ENCODE measurements around the gene LIN52.

The LIN52 gene, protein sequence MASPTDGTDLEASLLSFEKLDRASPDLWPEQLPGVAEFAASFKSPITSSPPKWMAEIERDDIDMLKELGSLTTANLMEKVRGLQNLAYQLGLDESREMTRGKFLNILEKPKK

DNA sequence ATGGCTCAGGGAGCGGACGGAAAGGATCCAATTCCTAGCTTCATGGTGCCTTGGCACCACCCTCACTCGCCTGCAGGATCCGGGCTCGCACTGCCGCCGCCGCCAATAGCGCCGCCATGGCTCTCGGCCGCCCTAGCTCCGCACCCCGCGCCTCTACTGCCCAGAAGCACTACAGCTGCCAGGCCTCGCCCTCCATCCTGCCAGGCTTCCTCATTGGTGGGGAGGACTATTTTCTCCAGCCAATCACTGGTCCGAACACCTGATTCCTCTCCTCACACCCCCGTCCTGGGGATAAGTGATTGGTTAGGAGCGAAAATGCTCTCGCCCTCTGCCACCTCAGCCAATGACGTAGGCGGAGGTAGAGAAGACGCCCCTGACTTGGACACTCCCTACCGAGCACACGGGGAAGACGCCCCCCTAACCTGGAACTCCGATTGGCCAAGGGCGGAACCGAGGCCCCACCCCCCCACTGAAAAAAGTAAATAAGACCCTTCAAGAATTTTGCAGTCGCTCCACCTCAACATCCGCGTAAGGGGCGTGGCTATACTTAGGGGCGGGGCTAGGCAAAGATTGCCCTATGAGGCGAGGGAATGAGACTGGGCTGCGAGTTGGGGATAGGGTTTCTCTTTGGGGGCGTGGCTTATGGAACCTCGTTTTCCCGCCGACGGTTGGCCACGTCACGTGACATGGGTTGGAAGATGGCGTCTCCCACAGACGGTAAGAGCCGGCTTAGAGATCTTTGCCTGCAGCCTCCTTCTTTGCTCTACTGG is at the start of gene LIN52, which contains the start of gene ALDH6A1:
LIN52 (plus strand) TSS at position 680 of the 770 bp plus-strand sequence; CDS start at position 699, 19 bp downstream.
ALDH6A1 (minus strand) TSS at position 177 of the 770 bp plus-strand sequence; CDS start at position 118, 59 bp downstream.
- Mint-ChIP-seq H3K27me3 (ENCODE audit: low read depth) (no peaks in the 10 kb centered on the region), H3K27ac (peak within 1 kb of the TSS; percentile 59 to 97 (median 75)), H3K4me1 (peaks cover 16% of the 10 kb centered on the region), H3K36me3 (ENCODE audit: low read depth) (no peaks in the 10 kb centered on the region), H3K9me3 (no peaks in the 10 kb centered on the region), H3K4me3 (peak within 1 kb of the TSS; percentile 93 to 97 (median 95))
- TF ChIP-seq, protein P1, sequence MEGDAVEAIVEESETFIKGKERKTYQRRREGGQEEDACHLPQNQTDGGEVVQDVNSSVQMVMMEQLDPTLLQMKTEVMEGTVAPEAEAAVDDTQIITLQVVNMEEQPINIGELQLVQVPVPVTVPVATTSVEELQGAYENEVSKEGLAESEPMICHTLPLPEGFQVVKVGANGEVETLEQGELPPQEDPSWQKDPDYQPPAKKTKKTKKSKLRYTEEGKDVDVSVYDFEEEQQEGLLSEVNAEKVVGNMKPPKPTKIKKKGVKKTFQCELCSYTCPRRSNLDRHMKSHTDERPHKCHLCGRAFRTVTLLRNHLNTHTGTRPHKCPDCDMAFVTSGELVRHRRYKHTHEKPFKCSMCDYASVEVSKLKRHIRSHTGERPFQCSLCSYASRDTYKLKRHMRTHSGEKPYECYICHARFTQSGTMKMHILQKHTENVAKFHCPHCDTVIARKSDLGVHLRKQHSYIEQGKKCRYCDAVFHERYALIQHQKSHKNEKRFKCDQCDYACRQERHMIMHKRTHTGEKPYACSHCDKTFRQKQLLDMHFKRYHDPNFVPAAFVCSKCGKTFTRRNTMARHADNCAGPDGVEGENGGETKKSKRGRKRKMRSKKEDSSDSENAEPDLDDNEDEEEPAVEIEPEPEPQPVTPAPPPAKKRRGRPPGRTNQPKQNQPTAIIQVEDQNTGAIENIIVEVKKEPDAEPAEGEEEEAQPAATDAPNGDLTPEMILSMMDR (IDR thresholded peaks at IDR 0.05; ENCODE audit: unreplicated experiment in 3 of 3) = no peak

DNA sequence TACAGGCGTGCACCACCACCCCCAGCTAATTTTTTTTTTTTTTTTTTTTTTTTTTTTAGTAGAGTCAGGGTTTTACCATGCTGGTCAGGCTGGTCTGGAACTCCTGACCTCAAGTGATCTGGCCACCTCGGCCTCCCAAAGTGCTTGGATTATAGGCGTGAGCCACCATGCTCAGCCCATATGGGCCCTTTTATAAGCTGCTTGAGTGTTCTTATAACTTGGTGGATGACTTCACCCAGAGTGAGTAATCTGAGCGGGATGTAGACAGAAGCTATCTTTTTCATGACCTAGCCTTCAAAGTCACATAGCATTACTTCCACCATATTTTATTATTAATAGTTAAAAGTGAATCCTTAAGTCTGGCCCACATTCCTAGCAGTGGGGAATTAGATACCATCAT is 49.2 kb upstream of the LIN52 start:
- no peak overlapping the region for H3K27ac Mint-ChIP-seq

DNA sequence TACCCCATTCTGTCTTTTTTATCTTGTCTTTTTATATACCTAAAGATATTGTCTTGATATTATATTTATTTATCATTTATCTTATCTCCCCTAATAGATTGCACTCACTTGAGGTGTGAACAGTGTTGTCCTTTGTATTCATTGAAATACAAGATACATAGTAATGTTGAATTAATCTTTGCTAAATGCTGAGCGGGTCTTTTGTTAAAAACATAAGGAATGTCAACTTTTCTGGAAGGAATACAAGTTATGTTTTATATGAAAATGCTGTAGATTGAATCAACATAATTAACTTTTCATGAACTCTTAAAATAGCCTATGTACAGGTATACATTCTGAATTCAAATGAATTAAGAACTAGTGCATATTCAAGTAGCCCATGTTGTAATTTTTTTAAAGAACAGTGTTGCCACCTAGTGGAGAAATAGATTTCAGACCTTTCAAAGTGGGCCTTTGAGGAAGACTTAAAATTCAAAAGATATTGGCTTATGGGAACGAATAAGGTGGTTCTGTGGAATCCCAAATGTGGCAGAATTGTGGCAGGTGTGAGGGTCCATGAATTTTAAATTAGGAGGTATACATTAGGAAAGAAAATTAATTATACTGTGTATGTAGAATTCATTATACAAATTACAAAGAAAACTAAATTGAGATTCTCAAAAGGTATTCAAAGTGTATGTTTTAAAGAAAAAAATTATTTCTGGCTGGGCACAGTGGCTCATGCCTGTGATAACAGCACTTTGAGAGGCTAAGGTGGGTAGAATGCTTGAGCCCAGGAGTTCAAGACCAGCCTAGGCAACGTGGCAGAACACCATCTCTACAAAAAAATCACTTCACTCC is 46.5 kb upstream of the LIN52 start:
- TF ChIP-seq, protein P1 (IDR thresholded peaks at IDR 0.05; ENCODE audit: unreplicated experiment in 3 of 3) = peak; percentile 64 to 73 (median 66)
- peaks cover 5% of the 10 kb centered on the region for H3K36me3 Mint-ChIP-seq (ENCODE audit: low read depth)
- no peaks in the 10 kb centered on the region for H3K4me1 Mint-ChIP-seq
- H3K4me3 Mint-ChIP-seq = no peak overlapping the region
- no peaks in the 10 kb centered on the region for H3K27me3 Mint-ChIP-seq (ENCODE audit: low read depth)
- no peak overlapping the region for H3K27ac Mint-ChIP-seq
- no peaks in the 10 kb centered on the region for H3K9me3 Mint-ChIP-seq

More for the DNA sequence above, 49.2 kb upstream of the LIN52 start:
- Mint-ChIP-seq H3K36me3 (ENCODE audit: low read depth) (peaks cover 8% of the 10 kb centered on the region), H3K27me3 (ENCODE audit: low read depth) (no peaks in the 10 kb centered on the region), H3K4me3 (no peak overlapping the region), H3K9me3 (no peaks in the 10 kb centered on the region), H3K4me1 (no peaks in the 10 kb centered on the region)
- TF ChIP-seq, protein P1 (IDR thresholded peaks at IDR 0.05; ENCODE audit: unreplicated experiment in 3 of 3) = no peak

DNA sequence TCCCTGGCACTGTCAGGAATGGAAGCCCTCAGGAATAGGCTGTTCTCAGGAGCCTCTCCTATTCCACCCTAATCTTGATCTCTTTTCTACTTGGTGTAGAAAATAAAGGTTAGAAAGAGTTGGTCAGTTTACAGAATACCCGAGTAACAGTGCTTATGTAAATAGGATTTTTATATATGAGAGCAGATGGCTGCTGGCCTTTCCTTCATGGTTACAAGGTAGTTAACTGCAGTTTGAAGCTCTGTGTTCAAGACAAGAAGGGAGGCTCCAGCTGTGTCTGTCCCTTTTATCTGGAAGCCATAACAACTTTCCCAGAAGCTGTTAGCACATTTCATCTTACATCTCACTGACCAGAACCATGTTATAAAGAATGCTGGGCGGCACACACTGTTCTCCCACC is 42.5 kb upstream of the LIN52 start:
- no peak overlapping the region for H3K4me3 Mint-ChIP-seq
- H3K36me3 Mint-ChIP-seq (ENCODE audit: low read depth) = peaks cover 9% of the 10 kb centered on the region
- no peaks in the 10 kb centered on the region for H3K27me3 Mint-ChIP-seq (ENCODE audit: low read depth)
- no peaks in the 10 kb centered on the region for H3K4me1 Mint-ChIP-seq
- no peaks in the 10 kb centered on the region for H3K9me3 Mint-ChIP-seq
- no peak overlapping the region for H3K27ac Mint-ChIP-seq
- TF ChIP-seq, protein P1 (IDR thresholded peaks at IDR 0.05; ENCODE audit: unreplicated experiment in 3 of 3) = no peak

DNA sequence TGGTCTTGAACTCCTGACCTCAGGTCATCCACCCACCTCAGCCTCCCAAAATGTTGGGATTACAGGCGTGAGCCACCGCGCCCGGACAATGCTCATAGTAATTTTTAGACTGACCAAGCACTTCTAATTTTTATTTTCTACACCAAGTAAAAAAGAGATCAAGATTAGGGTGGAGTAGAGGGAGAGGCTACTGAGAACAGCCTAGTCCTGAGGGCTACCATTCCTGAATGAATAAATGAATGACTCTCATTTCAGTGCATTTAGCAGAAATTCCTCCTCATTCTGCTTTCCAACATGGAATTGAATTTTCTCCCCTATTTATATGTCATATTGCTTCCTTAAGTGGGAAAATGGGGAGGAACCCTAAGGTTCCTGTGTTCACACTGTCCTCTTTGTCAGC is 39.2 kb upstream of the LIN52 start:
- TF ChIP-seq, protein P1 (IDR thresholded peaks at IDR 0.05; ENCODE audit: unreplicated experiment in 3 of 3) = no peak

More for the DNA sequence above, 39.2 kb upstream of the LIN52 start:
- Mint-ChIP-seq H3K27me3 (ENCODE audit: low read depth) (no peaks in the 10 kb centered on the region), H3K27ac (no peak overlapping the region), H3K9me3 (no peaks in the 10 kb centered on the region), H3K36me3 (ENCODE audit: low read depth) (peaks cover 13% of the 10 kb centered on the region), H3K4me3 (no peak overlapping the region), H3K4me1 (no peaks in the 10 kb centered on the region)

All from nephron (organoid).